H9 (cell line): ENCODE results near the gene NOXA1. TPM values are rescaled to one million over a fixed set of nuclear protein-coding genes. Genes with fewer than 3 reads are reported as not detected.
"Not testable (repeated sequence)": the region's sequence is repeated elsewhere in the genome, so short reads cannot be mapped to it uniquely, and the experiment has no call there.

Source experiments
- DNase-seq: peaks from one replicate; pipeline ENCODE4 v3.0.0-alpha.2; 2017
- H2AFZ ChIP-seq: one replicate; pipeline ENCODE4 v1.6.1; 2013; ENCODE audit warnings: mild to moderate bottlenecking, low read length, control low read depth, moderate library complexity
- H2AK5ac ChIP-seq: 2 replicates; pipeline ENCODE4 v1.6.1; 2013; ENCODE audit warnings: low read length, control low read depth, mixed read lengths; ENCODE audit not compliant: insufficient read length
- H2BK120ac ChIP-seq: one replicate; pipeline ENCODE4 v1.6.1; 2013; ENCODE audit warnings: low read depth, mild to moderate bottlenecking, low read length, control low read depth, inconsistent platforms; ENCODE audit not compliant: poor library complexity, severe bottlenecking
- H2BK12ac ChIP-seq: 2 replicates; pipeline ENCODE4 v1.6.1; 2013; ENCODE audit warnings: low read length, control low read depth, mixed read lengths, low read depth; ENCODE audit not compliant: insufficient read length
- H2BK15ac ChIP-seq: 2 replicates; pipeline ENCODE4 v1.6.1; 2013; ENCODE audit warnings: low read depth, low read length, control low read depth
- H2BK20ac ChIP-seq: one replicate; pipeline ENCODE4 v1.6.1; 2013; ENCODE audit warnings: low read depth, mild to moderate bottlenecking, low read length, control low read depth, inconsistent platforms; ENCODE audit not compliant: poor library complexity, severe bottlenecking
- H2BK5ac ChIP-seq: 2 replicates; pipeline ENCODE4 v1.6.1; 2013; ENCODE audit warnings: low read length, control low read depth, mixed read lengths; ENCODE audit not compliant: insufficient read length
- H3K14ac ChIP-seq: 2 replicates; pipeline ENCODE4 v1.6.1; 2013; ENCODE audit warnings: low read length, control low read depth; ENCODE audit not compliant: insufficient read depth
- H3K18ac ChIP-seq: 2 replicates; pipeline ENCODE4 v1.6.1; 2013; ENCODE audit warnings: low read depth, mild to moderate bottlenecking, mixed read lengths, low read length, control low read depth; ENCODE audit not compliant: insufficient read length
- H3K23ac ChIP-seq: 2 replicates; pipeline ENCODE4 v1.6.1; 2013; ENCODE audit warnings: low read length, control low read depth, mixed read lengths, low read depth; ENCODE audit not compliant: insufficient read length
- H3K23me2 ChIP-seq: 2 replicates; pipeline ENCODE4 v1.6.1; 2013; ENCODE audit warnings: low read depth, mild to moderate bottlenecking, mixed read lengths, low read length, control low read depth; ENCODE audit not compliant: insufficient read length, poor library complexity, severe bottlenecking
- H3K27ac ChIP-seq: 2 replicates; pipeline ENCODE4 v1.5.1; 2013; ENCODE audit warnings: low read length, control low read depth, mixed read lengths, low read depth; ENCODE audit not compliant: insufficient read length
- H3K27me3 ChIP-seq: 2 replicates; pipeline ENCODE4 v1.6.1; 2013; ENCODE audit warnings: low read length, control low read depth, inconsistent platforms; ENCODE audit not compliant: insufficient read depth
- H3K4ac ChIP-seq: 2 replicates; pipeline ENCODE4 v1.6.1; 2013; ENCODE audit warnings: low read depth, mild to moderate bottlenecking, control low read depth, inconsistent platforms, low read length, moderate library complexity
- H3K4me1 ChIP-seq: 2 replicates; pipeline ENCODE4 v1.6.1; 2013; ENCODE audit warnings: low read length, control low read depth, inconsistent platforms; ENCODE audit not compliant: insufficient read depth
- H3K4me2 ChIP-seq: 2 replicates; pipeline ENCODE4 v1.6.1; 2013; ENCODE audit warnings: low read length, control low read depth, mixed read lengths; ENCODE audit not compliant: insufficient read length, insufficient read depth
- H3K56ac ChIP-seq: 2 replicates; pipeline ENCODE4 v1.6.1; 2013; ENCODE audit warnings: low read depth, mild to moderate bottlenecking, mixed read lengths, low read length, control low read depth; ENCODE audit not compliant: insufficient read length
- H3K79me1 ChIP-seq: 2 replicates; pipeline ENCODE4 v1.6.1; 2013; ENCODE audit warnings: low read depth, mild to moderate bottlenecking, moderate library complexity, low read length, control low read depth, inconsistent platforms; ENCODE audit not compliant: insufficient read depth, poor library complexity, severe bottlenecking
- H3K79me2 ChIP-seq: 2 replicates; pipeline ENCODE4 v1.6.1; 2013; ENCODE audit warnings: low read length, control low read depth, inconsistent platforms; ENCODE audit not compliant: insufficient read depth
- H3K9ac ChIP-seq: 2 replicates; pipeline ENCODE4 v1.6.1; 2013; ENCODE audit warnings: low read length, control low read depth, mixed read lengths; ENCODE audit not compliant: insufficient read length; ENCODE audit errors: extremely low read depth
- H3K9me3 ChIP-seq: one replicate; pipeline ENCODE4 v1.6.1; 2013; ENCODE audit warnings: low read depth, low read length, inconsistent platforms; ENCODE audit not compliant: control insufficient read depth
- H3T11ph ChIP-seq: one replicate; pipeline ENCODE4 v1.6.1; 2013; ENCODE audit warnings: mild to moderate bottlenecking, low read length, control low read depth, inconsistent platforms
- H4K20me1 ChIP-seq: one replicate; pipeline ENCODE4 v1.6.1; 2013; ENCODE audit not compliant: control insufficient read depth, insufficient read length, insufficient read depth
- H4K5ac ChIP-seq: 2 replicates; pipeline ENCODE4 v1.6.1; 2013; ENCODE audit warnings: low read depth, mild to moderate bottlenecking, mixed read lengths, low read length, control low read depth; ENCODE audit not compliant: insufficient read length
- H4K8ac ChIP-seq: replicated peaks from 2 replicates; pipeline ENCODE4 v1.6.1; 2013; ENCODE audit warnings: low read length, control low read depth, mixed read lengths, low read depth; ENCODE audit not compliant: insufficient read length
- H4K91ac ChIP-seq: 2 replicates; pipeline ENCODE4 v1.6.1; 2013; ENCODE audit warnings: low read depth, mild to moderate bottlenecking, moderate library complexity, mixed read lengths, low read length, control low read depth; ENCODE audit not compliant: insufficient read length
- H3K27ac Mint-ChIP-seq, 3 experiments: 2 replicates in 2 of 3; 3 replicates in 1 of 3; pipeline ENCODE4 v1.8.0; 2020 to 2021; ENCODE audit warnings: mixed read lengths in 3 of 3, mild to moderate bottlenecking in 1 of 3, moderate library complexity in 1 of 3
- H3K27me3 Mint-ChIP-seq: 2 replicates; pipeline ENCODE4 v1.8.0; 2021; ENCODE audit warnings: low read depth, mild to moderate bottlenecking, moderate library complexity, mixed read lengths
- H3K36me3 Mint-ChIP-seq, 3 experiments: 2 replicates in 2 of 3; 3 replicates in 1 of 3; pipeline ENCODE4 v1.8.0; 2020 to 2021; ENCODE audit warnings: low read depth in 3 of 3, mixed read lengths in 3 of 3; ENCODE audit not compliant: insufficient read depth in 1 of 3
- H3K4me1 Mint-ChIP-seq, 2 experiments: 2 replicates each; pipeline ENCODE4 v1.8.0; 2020; ENCODE audit warnings: mixed read lengths in 2 of 2
- H3K4me3 Mint-ChIP-seq, 2 experiments: 2 replicates in 1 of 2; 3 replicates in 1 of 2; pipeline ENCODE4 v1.8.0; 2020 to 2021; ENCODE audit warnings: mild to moderate bottlenecking in 2 of 2, mixed read lengths in 2 of 2, moderate library complexity in 1 of 2
- H3K9me3 Mint-ChIP-seq, 2 experiments: 2 replicates in 1 of 2; 3 replicates in 1 of 2; pipeline ENCODE4 v1.8.0; 2020; ENCODE audit warnings: mild to moderate bottlenecking in 2 of 2, mixed read lengths in 2 of 2, moderate library complexity in 1 of 2
- WGBS: extraction: QIAGEN DNeasy Blood & Tissue Kit; methylation state at CpG from one replicate; pipeline ENCODE4 v1.1.7; 2013; ENCODE audit warnings: missing lambda C conversion rate, low lambda C conversion rate, mixed read lengths; ENCODE audit not compliant: insufficient read length; ENCODE audit errors: extremely low coverage; 5-methylcytosine and 5-hydroxymethylcytosine counted together
- total RNA-seq: library from RNA; stranded (reverse); gene quantifications from 2 replicates; pipeline ENCODE4 v1.2.1, GENCODE V29; 2021
- TF ChIP-seq, protein P1 (sequence below): fragments of 200-600 bp; sonication (generic); conservative IDR thresholded peaks from 3 replicates; pipeline ENCODE4 v1.8.0; 2021; ENCODE audit warnings: antibody characterized with exemption, mild to moderate bottlenecking

The NOXA1 gene
- total RNA-seq, 1 experiment from 2014 or later, result 2.0 TPM

DNA sequence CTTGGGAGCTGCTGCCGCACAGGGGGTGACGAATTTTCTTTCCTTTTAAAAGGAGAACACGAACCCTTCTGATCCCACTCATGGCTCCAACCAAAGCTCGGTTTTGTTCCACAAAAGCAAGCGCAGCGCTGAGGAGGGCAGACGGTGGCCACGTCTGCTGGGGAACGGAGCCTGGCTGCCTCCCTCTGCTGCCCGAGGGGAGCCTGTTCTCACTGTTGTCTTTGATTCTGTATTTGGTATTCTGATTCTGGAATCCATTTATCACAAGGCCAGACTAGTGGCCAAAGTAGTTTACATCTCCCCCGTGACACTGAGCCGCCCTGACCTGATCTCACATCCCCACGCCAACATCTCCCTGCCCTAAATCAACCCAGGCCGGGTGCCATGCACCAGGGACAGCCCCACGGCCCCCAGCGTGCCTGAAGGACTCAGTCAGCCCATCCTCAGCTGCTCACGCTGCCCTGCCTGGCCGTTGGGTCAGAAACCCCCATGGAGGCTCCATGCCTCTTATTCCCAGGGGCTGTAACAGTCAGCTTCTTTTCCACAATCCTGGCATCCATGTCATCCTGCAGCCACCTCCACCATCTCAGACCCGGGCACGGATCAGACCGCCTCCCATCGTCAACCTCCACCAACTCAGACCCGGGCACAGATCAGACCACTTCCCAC is 42.7 kb downstream of the NOXA1 start:
- Histone ChIP-seq H3K27ac (no peak overlapping the region), H3K4ac (no peak overlapping the region), H4K8ac (no peak overlapping the region), H3K9me3 (no peaks in the 10 kb centered on the region), H3K9ac (no peak overlapping the region), H2AK5ac (no peak overlapping the region), H3K4me1 (no peaks in the 10 kb centered on the region), H4K5ac (no peak overlapping the region), H3K27me3 (no peaks in the 10 kb centered on the region; the same call in 1 of the 2 replicates), H2BK15ac (no peak overlapping the region), H4K20me1 (no peaks in the 10 kb centered on the region), H2BK5ac (no peak overlapping the region), H3K14ac (no peak overlapping the region), H3K18ac (no peak overlapping the region), H3K4me2 (no peak overlapping the region), H2BK12ac (no peak overlapping the region), H3K79me1 (no peaks in the 10 kb centered on the region), H2BK20ac (no peak overlapping the region), H3K23ac (no peak overlapping the region), H3K23me2 (peaks cover 5% of the 10 kb centered on the region), H3K56ac (no peak overlapping the region), H4K91ac (no peak overlapping the region), H3K79me2 (no peaks in the 10 kb centered on the region), H2AFZ (no peak overlapping the region), H2BK120ac (no peak overlapping the region), H3T11ph (no peak overlapping the region)
- TF ChIP-seq, protein P1, sequence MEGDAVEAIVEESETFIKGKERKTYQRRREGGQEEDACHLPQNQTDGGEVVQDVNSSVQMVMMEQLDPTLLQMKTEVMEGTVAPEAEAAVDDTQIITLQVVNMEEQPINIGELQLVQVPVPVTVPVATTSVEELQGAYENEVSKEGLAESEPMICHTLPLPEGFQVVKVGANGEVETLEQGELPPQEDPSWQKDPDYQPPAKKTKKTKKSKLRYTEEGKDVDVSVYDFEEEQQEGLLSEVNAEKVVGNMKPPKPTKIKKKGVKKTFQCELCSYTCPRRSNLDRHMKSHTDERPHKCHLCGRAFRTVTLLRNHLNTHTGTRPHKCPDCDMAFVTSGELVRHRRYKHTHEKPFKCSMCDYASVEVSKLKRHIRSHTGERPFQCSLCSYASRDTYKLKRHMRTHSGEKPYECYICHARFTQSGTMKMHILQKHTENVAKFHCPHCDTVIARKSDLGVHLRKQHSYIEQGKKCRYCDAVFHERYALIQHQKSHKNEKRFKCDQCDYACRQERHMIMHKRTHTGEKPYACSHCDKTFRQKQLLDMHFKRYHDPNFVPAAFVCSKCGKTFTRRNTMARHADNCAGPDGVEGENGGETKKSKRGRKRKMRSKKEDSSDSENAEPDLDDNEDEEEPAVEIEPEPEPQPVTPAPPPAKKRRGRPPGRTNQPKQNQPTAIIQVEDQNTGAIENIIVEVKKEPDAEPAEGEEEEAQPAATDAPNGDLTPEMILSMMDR, result no peak
- H3K4me1 Mint-ChIP-seq, result no peaks in the 10 kb centered on the region
- no CpG with 5 or more reads among the region's 23 CpGs for whole genome bisulfite sequencing
- DNase-seq, result no peak
- H3K4me3 Mint-ChIP-seq, result no peak overlapping the region
- peaks cover 23% of the 10 kb centered on the region for H3K27me3 Mint-ChIP-seq
- no peak overlapping the region for H3K27ac Mint-ChIP-seq
- no peaks in the 10 kb centered on the region for H3K9me3 Mint-ChIP-seq
- H3K36me3 Mint-ChIP-seq, result no peaks in the 10 kb centered on the region

DNA sequence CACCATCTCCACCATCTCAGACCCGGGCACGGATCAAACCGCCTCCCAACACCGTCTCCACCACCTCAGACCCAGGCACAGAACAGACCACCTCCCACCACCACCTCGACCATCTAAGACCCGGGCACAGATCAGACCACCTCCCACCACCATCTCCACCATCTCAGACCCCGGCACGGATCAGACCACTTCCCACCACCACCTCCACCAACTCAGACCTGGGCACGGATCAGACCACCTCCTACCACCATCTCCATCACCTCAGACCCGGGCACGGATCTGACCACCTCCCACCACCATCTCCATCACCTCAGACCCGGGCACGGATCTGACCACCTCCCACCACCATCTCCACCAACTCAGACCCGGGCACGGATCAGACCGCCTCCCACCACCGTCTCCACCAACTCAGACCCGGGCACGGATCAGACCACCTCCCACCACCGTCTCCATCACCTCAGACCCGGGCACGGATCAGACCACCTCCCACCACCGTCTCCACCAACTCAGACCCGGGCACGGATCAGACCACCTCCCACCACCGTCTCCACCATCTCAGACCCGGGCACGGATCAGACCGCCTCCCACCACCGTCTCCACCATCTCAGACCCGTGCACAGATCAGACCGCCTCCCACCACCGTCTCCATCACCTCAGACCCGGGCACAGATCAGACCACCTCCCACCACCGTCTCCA is 43.3 kb downstream of the NOXA1 start:
- not testable (repeated sequence) for DNase-seq, H3K4ac ChIP-seq, H3K4me2 ChIP-seq, H3K18ac ChIP-seq, H3K79me2 ChIP-seq, H2BK12ac ChIP-seq, H3K27me3 ChIP-seq, H3K23ac ChIP-seq, H3K14ac ChIP-seq, H2BK20ac ChIP-seq, H4K5ac ChIP-seq, H2AK5ac ChIP-seq, H3K4me3 Mint-ChIP-seq, H3K36me3 Mint-ChIP-seq, H3K9ac ChIP-seq, H2BK120ac ChIP-seq, H4K91ac ChIP-seq, H3K4me1 ChIP-seq, H3K23me2 ChIP-seq, H2BK5ac ChIP-seq, H3K79me1 ChIP-seq, H3K27ac ChIP-seq, H3K56ac ChIP-seq, H3K27ac Mint-ChIP-seq, H4K8ac ChIP-seq, H2BK15ac ChIP-seq, H3K9me3 ChIP-seq, H4K20me1 ChIP-seq, H3K4me1 Mint-ChIP-seq, H3T11ph ChIP-seq, H2AFZ ChIP-seq, H3K9me3 Mint-ChIP-seq
- no CpG with 5 or more reads among the region's 35 CpGs for WGBS
- peaks cover 23% of the 10 kb centered on the region for H3K27me3 Mint-ChIP-seq
